ENCODE data around the gene SLC25A48. TPM values are rescaled to one million over a fixed set of nuclear protein-coding genes. Genes with fewer than 3 reads are reported as not detected.

Gene SLC25A48
- total and polyA plus RNA-seq, 2 of the 4 experiments (the other 2 are of a cell fraction) = not detected

GRCh38 chr5:135869935-135870334 is 35.5 kb downstream of the SLC25A48 start:
- no peak overlapping the region for H3K27ac ChIP-seq (ENCODE audit: insufficient read depth, low read length)
- ATAC-seq (ENCODE audit: low read depth) (no peak), DNase-seq (no peak)
- no peaks in the 10 kb centered on the region for H3K36me3 ChIP-seq (ENCODE audit: control insufficient read depth, insufficient read depth, low read length)
- BruUV-seq (replicated peaks) = no TSS peak
- no peak overlapping the region for H2AK5ac ChIP-seq (ENCODE audit: low read depth, low read length)
- no peak overlapping the region for H3K18ac ChIP-seq (ENCODE audit: low read depth, low read length)
- ChIA-PET CTCF (no interaction called here), POLR2A (ENCODE audit: unreplicated experiment) (no interaction called here)
- no peak overlapping the region for H2BK15ac ChIP-seq (ENCODE audit: low read depth, low read length)
- no peaks in the 10 kb centered on the region for H3K4me1 ChIP-seq (ENCODE audit: control insufficient read depth, insufficient read depth, low read length)
- H2BK20ac ChIP-seq (ENCODE audit: low read depth, low read length) = no peak overlapping the region
- no peak overlapping the region for H3K4me3 ChIP-seq (ENCODE audit: insufficient read depth, low read depth, low read length)
- peaks cover 11% of the 10 kb centered on the region for H3K27me3 ChIP-seq (ENCODE audit: control insufficient read depth, insufficient read depth, low read length)
- no peaks in the 10 kb centered on the region for H3K9me1 ChIP-seq (ENCODE audit: insufficient read depth, low read length)
- in situ Hi-C loops (cut with MboI; ENCODE audit: low sequenced_read_pairs) = no loop called here
- H2BK5ac ChIP-seq (ENCODE audit: low read depth, low read length, poor library complexity, severe bottlenecking) = no peak overlapping the region
- H4K20me1 ChIP-seq (ENCODE audit: insufficient read depth, low read length) = no peaks in the 10 kb centered on the region
- no peak overlapping the region for H3K56ac ChIP-seq (ENCODE audit: extremely low read depth, insufficient read depth, low read length)
- H2AK9ac ChIP-seq (replicated peaks; ENCODE audit: low read depth, low read length, poor library complexity) = no peak overlapping the region
- H4K8ac ChIP-seq (ENCODE audit: low read depth in 2 of 2, low read length in 2 of 2) = no peak overlapping the region
- intact Hi-C loops (cut with micrococcal nuclease) = no loop called here
- no peak overlapping the region for H3K4me2 ChIP-seq (ENCODE audit: low read depth, low read length)
- H3K14ac ChIP-seq (replicated peaks; ENCODE audit: low read depth, low read length) = no peak overlapping the region
- TF ChIP-seq USF2 (IDR thresholded peaks at IDR 0.05; ENCODE audit: low read depth, low read length) (no peak), CHD1 (IDR thresholded peaks at IDR 0.05; ENCODE audit: low read depth, low read length) (no peak), FOS (IDR thresholded peaks at IDR 0.05; ENCODE audit: low read depth, low read length) (no peak), MAZ (IDR thresholded peaks at IDR 0.05; ENCODE audit: borderline replicate concordance, low read depth, low read length) (no peak), RCOR1 (IDR thresholded peaks at IDR 0.05; ENCODE audit: insufficient replicate concordance, low read length) (no peak), ELK1 (IDR thresholded peaks at IDR 0.05; ENCODE audit: borderline replicate concordance, low read depth, low read length) (no peak), RAD21 (IDR thresholded peaks at IDR 0.05; ENCODE audit: low read length) (no peak), NFE2L2 (IDR thresholded peaks at IDR 0.05; ENCODE audit: low read depth, low read length) (no peak), BHLHE40 (IDR thresholded peaks at IDR 0.05; ENCODE audit: low read depth, low read length) (no peak), CTCF (conservative IDR thresholded peaks at IDR 0.05; ENCODE audit: low read depth, low read length) (no peak), CEBPB (IDR thresholded peaks at IDR 0.05; ENCODE audit: low read depth, low read length) (no peak), SMC3 (IDR thresholded peaks at IDR 0.05; ENCODE audit: low read depth, low read length) (no peak), RFX5 (IDR thresholded peaks at IDR 0.05; ENCODE audit: low read depth, low read length) (no peak)
- no peaks in the 10 kb centered on the region for H3K9me3 ChIP-seq (ENCODE audit: control insufficient read depth, insufficient read depth, low read length)
- H3K23ac ChIP-seq (ENCODE audit: low read depth, low read length) = no peak overlapping the region
- no peak overlapping the region for H4K91ac ChIP-seq (ENCODE audit: insufficient read depth, low read depth, low read length)
- no peak overlapping the region for H4K5ac ChIP-seq (ENCODE audit: low read depth, low read length)
- WGBS, 2 experiments (ENCODE audit: extremely low coverage in 2 of 2, insufficient read length in 1 of 2) = no CpG with 5 or more reads among the region's 3 CpGs
- no peak overlapping the region for H2BK120ac ChIP-seq (ENCODE audit: low read depth, low read length)
- no peak overlapping the region for H2AFZ ChIP-seq (replicated peaks; ENCODE audit: low read length, poor library complexity)
- H3K9ac ChIP-seq (ENCODE audit: low read depth, low read length) = no peak overlapping the region
- H3K4ac ChIP-seq (ENCODE audit: low read depth, low read length) = no peak overlapping the region
- H3K79me1 ChIP-seq (ENCODE audit: low read depth in 1 of 2, low read length in 2 of 2) = no peaks in the 10 kb centered on the region
- dilution Hi-C loops (cut with HindIII; ENCODE audit: low sequenced_read_pairs, unreplicated experiment) = no loop called here
